ENCODE data around the gene PAPOLA.
"Not testable (repeated sequence)": the region's sequence is repeated elsewhere in the genome, so short reads cannot be mapped to it uniquely, and the experiment has no call there.

Gene PAPOLA

DNA sequence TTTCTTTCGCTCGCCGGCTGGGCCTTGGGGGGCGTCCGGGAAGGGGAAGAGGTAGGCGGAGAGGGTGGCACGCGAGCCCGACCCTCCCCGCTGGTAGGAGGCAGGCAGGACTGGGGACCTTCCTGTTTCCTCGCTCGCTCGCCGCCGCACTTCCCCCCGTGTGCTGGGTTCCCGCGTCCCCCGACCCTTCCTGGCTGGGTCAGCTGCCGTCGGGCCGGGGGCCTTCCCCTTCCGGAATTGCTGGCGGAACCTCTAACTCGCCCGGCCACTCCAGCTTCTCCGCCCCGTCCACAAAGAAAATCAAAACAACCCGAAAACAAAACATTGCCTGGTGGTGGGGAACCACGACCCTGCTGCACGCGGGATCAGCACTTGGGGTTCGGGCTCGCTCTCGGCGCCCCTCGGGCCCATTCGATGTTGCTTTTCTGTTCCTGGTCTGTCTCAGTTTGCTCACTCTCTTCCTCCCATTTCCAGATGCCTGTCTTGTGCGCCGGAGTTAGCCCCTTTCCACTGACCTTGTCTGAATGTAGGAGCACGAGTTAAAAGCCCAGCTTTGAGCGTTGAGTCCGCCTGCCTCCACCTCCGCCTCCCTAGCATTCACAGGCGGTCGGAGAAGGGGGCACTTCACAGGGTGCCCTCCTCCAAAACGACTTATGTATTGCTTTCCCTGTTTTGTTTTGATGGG, 581 bp downstream of the PAPOLA start:
- peak; percentile 3 to 26 (median 25) for DNase-seq (ENCODE audit: low read depth in 3 of 3)

DNA sequence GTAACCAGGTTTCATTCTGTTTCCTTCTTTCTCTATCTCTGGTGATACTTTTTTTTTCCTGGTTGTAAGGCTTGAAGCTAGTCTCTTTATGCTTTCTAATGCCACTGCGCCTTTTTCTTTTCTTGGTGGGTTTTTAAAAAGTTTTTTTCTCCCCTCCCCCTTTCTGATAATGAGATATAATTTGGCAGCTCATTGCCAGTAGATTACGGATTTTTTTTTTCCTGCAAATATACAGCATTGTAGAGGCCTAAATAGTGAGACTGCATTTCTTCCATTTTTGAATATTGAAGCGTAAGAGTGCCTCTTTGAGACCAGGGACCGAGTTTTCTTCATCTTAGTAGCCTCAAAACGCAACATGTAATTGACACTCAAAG, 1.1 kb downstream of the PAPOLA start:
- no peak for DNase-seq (ENCODE audit: low read depth in 3 of 3)

DNA sequence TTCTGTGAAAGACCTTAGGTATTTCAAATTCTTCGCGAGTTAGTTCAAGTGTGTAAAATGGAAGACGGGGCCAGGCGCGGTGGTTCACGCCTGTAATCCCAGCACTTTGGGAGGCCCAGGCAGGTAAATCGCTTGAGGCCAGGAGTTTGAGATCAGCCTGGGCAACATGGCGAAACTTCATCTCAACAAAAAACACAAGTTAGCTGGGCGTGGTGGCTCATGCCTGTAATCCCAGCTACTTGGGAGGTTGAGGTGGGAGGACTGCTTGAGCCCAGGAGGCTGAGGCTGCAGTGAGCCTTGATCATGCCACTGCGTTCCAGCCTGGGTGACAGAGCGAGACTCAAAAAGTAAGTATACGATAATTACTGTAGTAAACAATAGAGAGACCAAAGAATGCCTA, 2.2 kb downstream of the PAPOLA start:
- DNase-seq (ENCODE audit: low read depth in 3 of 3), result not testable (repeated sequence)

DNA sequence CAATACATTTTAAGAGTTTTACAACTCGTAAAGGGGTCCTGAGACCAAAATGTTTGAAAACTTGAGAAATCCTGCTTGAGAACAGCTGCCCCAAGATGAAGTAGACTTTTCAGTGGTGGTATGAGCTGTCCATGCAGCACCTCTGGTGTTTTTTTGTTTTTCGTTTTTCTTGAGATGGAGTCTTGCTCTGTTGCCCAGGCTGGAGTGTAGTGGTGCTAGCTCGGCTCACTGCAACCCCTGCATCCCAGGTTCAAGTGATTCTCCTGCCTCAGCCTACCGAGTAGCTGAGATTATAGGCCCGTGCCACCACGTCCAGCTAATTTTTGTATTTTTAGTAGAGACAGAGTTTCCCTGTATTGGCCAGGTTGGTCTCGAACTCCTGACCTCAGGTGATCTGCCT, 5.5 kb downstream of the PAPOLA start:
- DNase-seq (ENCODE audit: low read depth in 3 of 3), result no peak

DNA sequence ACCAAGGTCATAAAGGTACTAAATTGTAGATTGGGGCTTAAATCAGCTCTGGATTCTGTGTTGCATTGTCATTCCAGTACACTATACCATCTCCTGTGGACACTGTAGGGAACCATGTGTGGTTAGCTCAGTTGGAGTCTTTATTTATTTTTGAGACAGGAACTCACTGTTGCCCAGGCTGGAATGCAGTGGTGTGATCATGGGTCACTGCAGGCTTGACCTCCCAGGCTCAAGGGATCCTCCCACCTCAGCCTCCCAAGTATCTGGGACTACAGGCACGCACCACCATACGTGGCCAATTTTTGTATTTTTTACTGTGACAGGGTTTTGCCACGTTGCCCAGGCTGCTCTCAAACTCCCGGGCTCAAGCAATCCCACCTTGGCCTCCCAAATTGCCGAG, 6.7 kb downstream of the PAPOLA start:
- no peak for DNase-seq (ENCODE audit: low read depth in 3 of 3)

DNA sequence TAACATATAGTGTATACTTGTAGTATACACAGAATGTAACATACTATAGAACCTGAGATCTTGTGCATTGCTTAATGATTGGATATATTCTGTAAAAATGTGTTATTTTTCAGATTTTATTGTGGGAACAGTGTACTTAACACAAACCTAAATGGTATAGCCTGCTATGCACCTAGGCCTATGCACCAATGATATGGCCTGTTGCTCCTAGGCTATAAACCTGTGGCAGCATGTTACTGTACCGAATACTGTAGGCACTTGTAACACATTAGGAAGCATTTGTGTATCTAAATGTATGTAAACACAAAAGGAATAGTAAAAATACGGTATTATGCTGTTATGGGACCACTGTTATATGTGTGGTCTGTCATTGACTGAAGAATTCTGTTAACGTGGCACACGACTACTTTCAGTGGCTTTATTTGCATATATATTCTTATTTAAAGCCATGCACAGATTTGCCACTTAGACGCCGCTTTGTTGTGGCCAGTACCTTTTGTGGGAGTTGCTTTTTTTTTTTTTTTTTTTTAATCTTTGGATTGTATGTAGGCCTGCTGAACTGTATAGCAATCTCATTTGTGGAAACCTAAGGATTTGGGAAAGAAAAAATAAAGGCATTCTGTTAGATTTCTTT, 7.4 kb downstream of the PAPOLA start:
- DNase-seq (ENCODE audit: low read depth in 3 of 3), result no peak

DNA sequence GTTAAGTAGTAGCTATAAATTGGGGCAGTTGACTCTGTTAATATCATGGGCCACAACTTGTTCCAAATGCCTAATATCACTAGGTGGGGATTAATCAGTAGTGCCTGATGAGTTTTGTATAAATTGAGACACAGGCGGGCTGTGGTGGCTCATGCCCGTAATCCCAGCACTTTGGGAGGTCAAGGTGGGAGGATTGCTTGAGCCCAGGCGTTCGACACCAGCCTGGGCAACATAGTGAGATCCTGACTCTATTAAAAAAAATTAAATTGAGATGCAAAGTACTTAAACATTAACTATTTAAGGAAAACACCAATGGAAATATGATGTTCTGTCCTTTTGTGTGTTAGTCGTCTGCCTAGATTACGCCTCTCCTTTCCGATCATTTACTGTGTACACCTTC, 9.0 kb downstream of the PAPOLA start:
- no peak for DNase-seq (ENCODE audit: low read depth in 3 of 3)

DNA sequence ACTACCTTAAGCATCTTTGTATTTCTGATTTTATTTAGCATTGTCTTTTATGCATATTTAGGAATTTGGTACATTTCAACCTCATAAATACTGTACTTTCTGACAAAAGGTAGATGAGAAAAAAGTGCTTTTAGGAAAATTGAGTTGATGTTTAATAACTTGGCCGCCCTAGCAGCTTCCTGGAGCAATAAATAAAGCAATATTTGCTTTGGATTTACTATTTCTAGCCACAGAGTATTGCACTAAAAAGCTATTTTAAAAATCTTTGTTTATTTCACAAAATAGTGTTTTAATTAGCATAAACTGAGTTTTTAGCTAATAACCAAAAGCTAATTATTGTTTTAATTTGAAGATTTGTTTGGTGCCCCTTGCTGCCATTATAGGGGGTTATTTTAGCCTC, 9.5 kb downstream of the PAPOLA start:
- DNase-seq (ENCODE audit: low read depth in 3 of 3), result no peak

DNA sequence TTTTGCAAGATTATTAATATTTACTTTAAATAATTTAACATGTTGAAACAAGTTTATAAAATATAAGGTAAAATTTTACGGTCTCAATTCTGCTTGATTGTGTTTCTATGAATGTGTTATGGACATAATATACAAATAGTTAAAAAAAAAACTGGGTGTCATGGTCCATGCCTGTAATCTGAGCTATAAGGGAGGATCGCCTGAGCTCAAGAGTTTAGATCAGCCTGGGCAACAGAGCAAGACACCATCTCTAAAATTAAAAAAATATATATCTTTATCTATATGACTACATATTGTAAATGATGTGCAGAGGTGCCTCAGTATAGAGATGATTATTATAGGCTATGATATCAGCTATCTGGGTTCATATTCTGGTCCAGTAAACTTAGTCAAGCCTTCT, 9.9 kb downstream of the PAPOLA start:
- DNase-seq (ENCODE audit: low read depth in 3 of 3), result no peak

DNA sequence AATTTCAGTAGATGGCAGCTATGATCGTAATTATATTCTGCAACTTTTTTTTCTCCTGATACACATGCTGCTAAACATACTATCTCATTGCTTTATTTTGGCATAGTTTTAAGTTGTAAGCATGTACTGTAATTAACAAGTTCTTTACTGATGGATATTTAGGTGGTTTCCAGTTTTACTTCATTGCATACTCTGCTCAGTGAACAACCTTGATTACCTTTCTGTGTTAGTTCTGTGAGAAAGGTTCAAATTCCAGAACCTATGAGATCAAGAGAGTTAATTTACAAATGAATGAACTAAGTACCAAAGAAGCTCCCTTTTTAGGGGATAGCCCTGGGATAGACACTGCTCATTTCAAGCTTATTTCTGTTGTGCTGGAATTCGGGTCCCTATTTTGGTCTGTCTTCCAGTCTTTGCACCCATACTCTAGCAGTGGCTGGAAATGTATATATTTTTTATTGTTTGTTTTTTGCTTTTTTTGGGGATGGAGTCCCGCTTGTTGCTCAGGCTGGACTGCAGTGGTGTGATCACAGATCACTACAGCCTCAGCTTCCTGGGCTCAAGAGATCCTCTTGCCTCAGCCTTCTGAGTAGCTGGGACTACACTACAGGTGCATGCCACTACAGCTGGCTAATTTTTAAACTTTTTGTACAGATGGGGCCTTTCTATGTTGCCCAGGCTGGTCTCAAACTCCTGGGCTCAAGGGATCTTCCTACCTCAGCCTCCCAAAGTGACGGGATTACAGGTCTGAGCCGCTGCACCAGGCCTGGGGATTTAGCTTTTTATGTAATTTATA, 10.6 kb downstream of the PAPOLA start:
- no peak for DNase-seq (ENCODE audit: low read depth in 3 of 3)

DNA sequence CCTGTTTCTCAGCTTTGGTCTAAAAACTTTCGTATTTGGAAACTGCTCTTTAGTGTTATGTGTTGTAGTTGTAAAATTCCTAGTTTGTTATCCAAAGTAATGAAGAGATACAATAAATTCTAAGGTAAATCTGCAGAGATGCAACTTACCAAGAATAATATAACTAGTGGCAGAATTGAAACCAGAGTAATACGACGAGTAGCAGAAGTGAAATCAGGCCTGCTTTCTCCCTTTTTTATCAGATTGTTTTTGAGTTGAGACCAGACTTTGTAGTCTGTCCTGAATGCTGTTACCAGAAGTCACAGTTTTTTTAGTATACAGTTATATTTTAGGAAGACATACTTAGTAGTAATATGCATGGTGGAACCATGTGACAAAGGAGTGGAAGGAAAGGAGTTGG, 12.5 kb downstream of the PAPOLA start:
- no peak for DNase-seq (ENCODE audit: low read depth in 3 of 3)

DNA sequence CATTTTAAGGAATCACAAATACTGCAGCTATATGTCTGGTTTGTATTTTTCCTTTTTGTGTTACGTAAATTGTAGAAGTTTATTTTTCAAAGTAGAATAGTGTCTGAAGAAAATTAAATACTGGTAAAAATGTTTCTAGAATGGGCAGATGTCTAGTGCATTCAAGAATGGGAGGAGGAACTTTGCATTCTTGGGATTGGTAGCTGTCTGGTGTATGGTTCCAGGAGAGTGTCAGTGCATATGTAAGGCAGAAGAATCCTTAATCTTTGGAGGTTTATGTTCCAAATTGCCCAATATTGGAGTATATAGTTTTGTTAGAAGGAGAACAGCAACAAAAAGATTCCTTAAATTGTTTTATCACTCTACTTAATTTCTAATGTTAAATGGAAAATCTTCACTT, 13.5 kb downstream of the PAPOLA start:
- DNase-seq (ENCODE audit: low read depth in 3 of 3), result no peak

DNA sequence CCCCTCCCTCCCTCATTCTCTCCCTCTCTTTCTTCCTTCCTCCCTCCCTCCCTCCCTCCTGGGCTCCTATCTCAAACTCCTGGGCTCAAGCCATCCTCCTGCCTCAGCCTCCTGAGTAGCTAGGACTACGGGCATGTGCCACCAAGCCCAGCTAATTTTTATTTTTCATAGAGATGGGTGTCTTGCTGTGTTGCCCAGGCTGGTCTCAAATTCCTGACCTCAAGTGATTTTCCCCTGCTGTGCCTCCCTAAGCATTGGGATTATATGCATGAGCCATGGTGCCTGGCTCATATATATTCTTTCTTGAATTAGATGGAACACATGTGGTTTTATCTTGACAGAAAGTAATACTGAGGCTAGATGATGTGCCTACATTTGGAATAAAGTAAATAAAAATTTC, 14.2 kb downstream of the PAPOLA start:
- no peak for DNase-seq (ENCODE audit: low read depth in 3 of 3)

DNA sequence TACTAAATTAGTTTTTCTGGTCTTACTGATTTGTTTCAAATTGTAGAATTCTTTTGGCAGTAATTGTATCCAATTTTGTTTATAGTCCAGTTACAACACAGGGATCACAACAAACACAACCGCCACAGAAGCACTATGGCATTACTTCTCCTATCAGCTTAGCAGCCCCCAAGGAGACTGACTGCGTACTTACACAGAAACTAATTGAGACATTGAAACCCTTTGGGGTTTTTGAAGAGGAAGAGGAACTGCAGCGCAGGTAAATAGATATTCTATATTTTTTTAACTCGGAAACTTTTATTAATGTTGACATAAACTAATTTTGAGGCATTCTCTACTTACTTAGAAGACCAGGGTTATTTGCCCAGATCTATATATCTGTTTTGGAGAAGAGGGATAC, 17.8 kb downstream of the PAPOLA start:
- no peak for DNase-seq (ENCODE audit: low read depth in 3 of 3)

DNA sequence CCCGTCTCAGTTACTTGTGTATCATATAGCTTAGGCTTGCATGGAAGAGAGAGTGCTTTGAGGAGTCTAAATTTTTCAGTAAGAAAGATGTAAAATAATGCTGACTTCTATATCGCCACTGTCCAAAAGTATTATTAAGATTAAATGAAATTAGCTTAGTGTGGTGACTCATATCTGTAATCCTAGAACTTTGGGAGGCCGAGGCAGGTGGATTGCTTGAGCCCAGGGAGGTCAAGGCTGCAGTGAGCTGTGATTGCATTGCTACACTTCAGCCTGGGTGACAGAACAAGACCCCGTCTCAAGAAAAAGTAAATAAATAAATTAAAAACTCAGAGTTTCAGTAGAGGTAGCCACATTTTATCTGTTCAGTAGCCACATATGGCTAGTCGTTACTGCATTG, 23.3 kb downstream of the PAPOLA start:
- DNase-seq (ENCODE audit: low read depth in 3 of 3), result no peak

DNA sequence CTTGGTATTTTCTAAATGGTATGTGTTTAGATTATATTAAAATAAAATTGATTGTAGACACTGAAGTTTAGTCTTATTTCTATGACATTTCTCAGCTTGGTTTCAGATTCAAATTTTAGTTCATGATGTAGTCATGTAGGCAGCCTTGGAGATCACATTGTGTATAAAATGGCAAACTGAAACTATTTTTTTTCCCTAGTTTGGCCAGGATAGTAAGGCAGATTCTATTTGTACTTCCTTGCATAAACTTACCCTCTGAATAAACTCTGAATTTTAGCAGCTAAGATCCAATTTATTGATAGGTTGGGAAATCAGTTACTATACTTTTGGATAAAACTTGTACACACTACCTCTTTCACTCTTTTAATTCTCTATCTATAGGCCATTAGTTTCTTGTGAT, 30.4 kb downstream of the PAPOLA start:
- no peak for DNase-seq (ENCODE audit: low read depth in 3 of 3)

DNA sequence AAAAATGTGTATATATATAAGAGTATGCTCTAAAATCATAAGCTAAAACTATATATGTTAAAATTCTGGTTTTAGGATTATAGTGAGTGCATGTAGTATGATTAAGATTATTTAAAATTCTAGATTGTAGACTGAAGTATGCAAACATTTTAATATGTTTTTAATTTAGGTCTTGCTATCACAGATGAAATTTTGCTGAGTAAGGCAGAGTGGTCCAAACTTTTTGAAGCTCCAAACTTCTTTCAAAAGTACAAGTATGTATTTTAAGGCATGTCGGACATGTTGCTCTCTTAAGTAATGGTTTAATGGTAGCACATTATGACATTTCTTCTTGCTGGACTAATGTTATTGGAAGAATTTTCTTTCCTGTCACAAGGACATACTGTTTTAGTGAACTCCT, 34.6 kb downstream of the PAPOLA start:
- DNase-seq (ENCODE audit: low read depth in 3 of 3), result no peak

DNA sequence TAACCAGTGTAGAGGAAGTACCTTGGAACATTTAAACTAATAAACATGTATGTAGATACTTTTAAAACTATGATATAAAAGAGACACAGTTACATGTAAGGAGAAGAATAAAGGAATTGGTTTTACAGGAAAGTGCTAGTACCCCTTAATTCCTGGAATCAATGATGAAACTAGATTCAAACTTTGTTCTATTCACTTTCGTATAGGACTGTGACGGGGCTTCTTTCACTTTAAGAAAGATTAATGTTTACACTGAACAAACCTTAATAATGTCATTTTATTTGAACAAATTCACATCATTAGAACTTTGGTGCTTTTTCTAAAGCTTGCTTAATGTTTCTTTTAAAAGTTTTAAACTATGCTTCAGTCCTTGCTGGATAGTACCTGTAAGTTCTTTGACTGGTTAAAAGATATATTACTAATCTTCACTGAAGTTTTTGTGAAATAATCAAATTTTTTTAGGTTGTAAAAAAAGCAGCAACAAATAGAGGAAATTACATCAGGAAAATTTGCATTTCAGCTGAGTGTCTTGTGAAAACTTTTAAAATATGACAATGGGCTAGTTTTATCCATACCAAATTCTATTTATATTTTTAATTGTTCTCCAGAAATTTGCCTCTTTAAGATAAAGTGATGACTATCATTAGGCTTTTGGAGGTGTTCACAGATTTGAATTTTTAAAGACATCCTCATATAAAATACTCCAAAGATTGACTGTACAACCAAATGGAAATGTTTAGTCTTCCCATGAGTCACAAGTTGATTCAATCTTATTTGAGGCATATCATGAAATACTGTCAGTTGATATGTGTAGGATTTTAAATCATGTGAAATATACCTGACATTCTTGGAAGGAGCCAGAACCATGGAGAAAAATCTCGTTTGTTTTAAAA, 36.2 kb downstream of the PAPOLA start:
- DNase-seq (ENCODE audit: low read depth in 3 of 3), result no peak

DNA sequence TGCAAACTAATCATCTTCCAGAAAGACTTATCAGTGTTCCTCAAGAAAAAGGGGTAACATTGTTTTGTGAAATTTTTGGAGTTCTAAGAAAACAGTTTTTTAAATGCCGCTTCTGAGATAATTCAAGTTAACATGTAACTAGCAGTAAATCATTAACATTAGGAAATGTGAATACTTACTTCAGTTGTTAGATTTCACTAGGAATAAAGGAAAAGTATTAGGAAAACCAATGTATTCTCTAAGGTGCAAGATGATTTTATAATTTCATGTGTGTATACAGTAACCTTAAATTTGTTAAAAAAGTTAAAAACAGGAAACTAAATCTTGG, 36.8 kb downstream of the PAPOLA start:
- DNase-seq (ENCODE audit: low read depth in 3 of 3), result no peak

DNA sequence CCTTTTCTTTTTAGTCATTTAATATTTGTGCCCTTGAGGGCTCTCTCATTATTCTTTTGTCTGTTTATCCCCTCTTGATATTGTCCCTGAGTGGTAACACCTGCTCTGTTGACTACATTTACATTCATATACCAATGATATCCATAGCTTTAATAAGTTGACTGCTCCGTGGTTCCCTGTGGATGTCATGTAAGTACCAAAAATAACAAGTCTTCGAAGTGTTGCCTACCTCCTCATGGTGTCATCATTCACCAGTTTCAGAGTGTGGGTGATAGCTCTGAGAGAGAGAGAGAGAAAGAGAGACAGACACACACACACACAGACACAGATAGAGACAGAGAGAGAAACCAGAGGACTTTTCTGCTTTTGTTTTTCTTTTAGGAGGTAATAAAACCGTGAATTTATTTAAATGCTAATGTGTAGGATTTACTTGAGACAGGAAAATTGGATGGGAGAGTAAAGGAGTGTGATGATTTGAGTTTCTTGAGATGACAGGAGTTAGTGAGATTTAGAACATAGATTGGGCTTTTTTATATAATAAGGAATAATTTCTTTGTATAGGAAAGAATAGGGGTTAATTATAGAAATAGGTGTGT, 52.2 kb downstream of the PAPOLA start:
- no peak for DNase-seq (ENCODE audit: low read depth in 3 of 3)

DNA sequence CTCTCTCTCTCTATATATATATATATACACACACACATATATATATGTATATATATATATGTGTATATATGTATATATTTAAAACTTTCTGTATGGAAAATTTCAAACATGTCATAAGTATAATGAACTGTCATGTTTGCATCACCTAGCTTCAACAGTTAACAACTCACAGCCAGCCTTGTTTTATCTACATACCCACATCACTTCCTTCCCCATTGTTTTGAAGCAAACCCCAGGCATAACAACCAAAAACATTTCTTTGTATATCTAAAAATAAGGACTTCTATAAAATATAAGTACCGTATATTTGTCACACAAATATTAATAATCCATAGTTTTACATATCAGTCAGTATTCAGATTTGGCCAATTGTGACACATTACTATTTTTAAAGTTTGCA, 57.4 kb downstream of the PAPOLA start:
- no peak for DNase-seq (ENCODE audit: low read depth in 3 of 3)

DNA sequence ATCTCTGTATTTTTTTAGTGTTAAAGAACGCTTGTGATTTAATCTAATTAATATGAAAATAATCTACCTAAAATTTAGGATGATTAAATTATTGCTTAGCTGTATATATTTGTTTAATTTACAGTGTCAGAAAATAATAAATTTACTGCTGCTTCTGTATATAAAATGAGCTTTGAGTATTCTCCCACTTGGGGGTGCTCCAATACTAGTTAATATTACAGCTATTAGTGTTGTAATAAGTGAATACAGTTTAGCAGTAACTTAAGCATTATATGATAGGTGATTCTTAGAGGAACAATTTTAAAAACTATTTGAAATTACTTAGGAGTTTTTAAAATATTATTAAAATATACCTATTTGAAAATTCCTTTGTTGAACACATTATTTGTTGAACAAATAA, 62.2 kb downstream of the PAPOLA start:
- no peak for DNase-seq (ENCODE audit: low read depth in 3 of 3)

Measured in stimulated activated CD4-positive, alpha-beta T cell treated with anti-CD3 and anti-CD28 coated beads, TNF-alpha, amount 100 ng/mL, for 48 hours (primary cell).